ENCODE data around the gene SSH2. TPM values are rescaled to one million over a fixed set of nuclear protein-coding genes. Genes with fewer than 3 reads are reported as not detected.

Gene SSH2
- total RNA-seq, 1 donor from 2014 or later, result 39.2 TPM

DNA sequence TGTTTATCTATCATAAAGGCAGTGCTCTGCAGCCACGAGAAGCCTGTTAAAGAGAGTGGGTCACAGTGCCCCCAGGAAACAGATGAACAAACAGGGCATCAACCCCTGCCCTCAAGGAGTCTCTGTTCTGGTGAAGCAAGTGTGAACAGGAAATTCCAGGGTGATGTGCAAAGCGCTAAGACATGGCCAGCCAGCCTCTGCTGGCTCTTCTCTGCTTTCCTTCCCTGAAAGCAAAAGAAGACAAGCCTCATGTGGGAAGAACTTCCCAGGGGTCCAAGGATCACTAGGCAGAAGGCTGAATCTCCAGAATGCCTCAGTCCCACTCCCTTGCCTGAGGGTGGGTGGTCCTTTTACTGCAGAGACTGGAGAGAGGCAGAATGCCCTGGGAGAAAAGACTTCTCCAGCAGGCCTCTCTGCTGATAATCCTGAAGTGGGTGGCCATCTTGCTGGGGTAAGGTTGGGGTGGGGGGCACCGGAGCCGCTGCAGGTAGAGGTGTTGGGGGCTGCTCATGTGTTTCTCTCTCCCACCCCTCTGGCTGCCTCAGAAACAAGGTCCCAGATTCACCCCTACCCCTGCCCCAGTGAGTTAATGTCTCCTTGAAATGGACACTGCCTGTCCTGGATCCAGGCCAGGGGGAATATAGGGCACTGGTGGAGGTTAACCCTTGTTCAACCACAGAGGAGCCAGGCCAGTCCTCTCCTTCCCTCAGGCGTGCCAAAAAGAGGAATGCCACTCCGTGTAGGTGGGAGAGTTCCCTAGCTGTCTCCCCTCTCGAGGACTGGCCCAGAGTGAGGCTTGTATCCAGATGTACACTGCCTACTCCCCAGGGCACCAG lies 334.7 kb downstream of the SSH2 start:
- intact Hi-C loops (cut with micrococcal nuclease), result no loop called here
- Mint-ChIP-seq H3K4me3 (ENCODE audit: low read depth) (no peak overlapping the region), H3K4me1 (ENCODE audit: low read depth) (peaks cover 24% of the 10 kb centered on the region), H3K9me3 (no peaks in the 10 kb centered on the region), H3K36me3 (ENCODE audit: low read depth) (no peaks in the 10 kb centered on the region), H3K27me3 (ENCODE audit: low read depth) (no peaks in the 10 kb centered on the region), H3K27ac (no peak overlapping the region)
- no peak for DNase-seq (ENCODE audit: low spot score)

DNA sequence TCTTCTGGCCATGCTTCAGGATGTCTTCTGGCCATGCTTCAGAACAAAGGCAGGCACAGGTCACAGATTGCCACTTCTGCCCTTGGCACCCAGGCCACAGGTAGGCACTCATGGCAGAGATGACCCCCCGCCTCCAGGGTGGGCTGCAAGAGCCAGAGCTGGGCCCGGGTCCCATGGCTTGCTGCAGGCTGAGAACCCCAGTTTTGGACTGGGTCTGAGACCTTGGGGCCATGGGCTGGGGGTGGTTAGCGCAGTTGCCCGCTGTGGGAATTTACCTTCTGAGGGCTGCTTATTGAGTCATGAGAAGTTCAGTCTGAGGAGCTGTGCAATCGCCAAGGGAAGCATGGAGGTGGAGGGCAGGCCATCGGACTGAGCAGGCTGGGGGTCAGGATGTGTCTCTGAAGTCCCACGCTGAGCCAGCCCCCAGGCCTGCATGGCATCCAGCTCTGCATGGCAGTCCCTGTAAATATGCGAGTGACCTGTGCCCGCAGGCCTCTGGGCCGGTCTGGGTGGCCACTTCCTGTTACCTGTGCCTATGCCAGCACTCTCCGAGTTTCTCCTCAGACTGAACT lies 335.4 kb downstream of the SSH2 start:
- Mint-ChIP-seq H3K4me1 (ENCODE audit: low read depth) (peaks cover 26% of the 10 kb centered on the region), H3K4me3 (ENCODE audit: low read depth) (peak overlapping the region; percentile 75), H3K27me3 (ENCODE audit: low read depth) (no peaks in the 10 kb centered on the region), H3K36me3 (ENCODE audit: low read depth) (no peaks in the 10 kb centered on the region), H3K27ac (no peak overlapping the region), H3K9me3 (no peaks in the 10 kb centered on the region)
- intact Hi-C loops (cut with micrococcal nuclease), result no loop called here
- DNase-seq (ENCODE audit: low spot score), result no peak

DNA sequence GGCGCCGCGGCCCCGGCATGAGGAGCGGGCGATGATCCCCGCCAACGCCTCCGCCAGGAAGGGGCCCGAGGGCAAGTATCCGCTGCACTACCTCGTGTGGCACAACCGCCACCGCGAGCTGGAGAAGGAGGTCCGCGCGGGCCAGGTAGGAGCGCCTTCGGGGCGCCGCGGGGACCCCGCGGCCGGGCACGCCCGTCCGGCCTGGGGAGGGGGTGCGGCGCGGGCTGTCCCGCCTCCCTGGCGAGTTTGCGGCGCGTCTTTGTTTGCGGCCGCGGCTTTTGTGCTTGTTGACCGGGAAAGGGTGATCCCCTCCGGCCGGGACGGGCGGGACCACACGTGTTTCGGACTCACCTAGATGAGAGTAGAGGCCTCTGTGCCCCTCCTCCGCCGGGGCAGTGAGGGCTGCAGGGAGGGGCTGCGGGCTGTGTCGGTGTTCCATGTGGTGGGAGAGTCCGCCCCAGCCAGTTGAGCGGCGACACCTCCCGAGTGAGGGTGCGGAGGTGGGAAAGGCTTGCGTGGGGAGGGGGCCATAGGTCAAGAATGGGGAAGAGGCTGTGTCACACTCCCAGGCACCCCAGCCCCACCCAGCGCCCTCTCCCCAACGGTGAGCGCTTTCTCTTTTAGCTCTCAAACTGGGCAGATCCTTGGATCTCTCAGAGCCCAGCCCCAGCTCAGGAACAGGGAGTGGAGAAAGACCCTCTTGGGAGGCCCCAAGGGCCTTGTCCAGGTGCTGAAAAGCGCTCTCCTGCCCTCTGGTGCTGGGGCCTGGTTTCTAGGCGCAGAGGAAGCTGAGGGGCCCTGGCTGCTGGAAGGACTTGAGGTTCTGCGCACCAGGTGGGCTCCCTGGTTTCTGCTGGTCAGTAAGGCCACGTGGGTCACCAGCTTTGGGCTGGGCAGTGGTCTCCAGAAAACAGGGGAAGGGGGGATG lies 336.2 kb downstream of the SSH2 start:
- intact Hi-C loops (cut with micrococcal nuclease), result no loop called here
- no peaks in the 10 kb centered on the region for H3K36me3 Mint-ChIP-seq (ENCODE audit: low read depth)
- H3K9me3 Mint-ChIP-seq, result no peaks in the 10 kb centered on the region
- no peak for DNase-seq (ENCODE audit: low spot score)
- peaks cover 26% of the 10 kb centered on the region for H3K4me1 Mint-ChIP-seq (ENCODE audit: low read depth)
- no peaks in the 10 kb centered on the region for H3K27me3 Mint-ChIP-seq (ENCODE audit: low read depth)
- H3K4me3 Mint-ChIP-seq (ENCODE audit: low read depth), result peak overlapping the region; percentile 75
- H3K27ac Mint-ChIP-seq, result no peak overlapping the region

DNA sequence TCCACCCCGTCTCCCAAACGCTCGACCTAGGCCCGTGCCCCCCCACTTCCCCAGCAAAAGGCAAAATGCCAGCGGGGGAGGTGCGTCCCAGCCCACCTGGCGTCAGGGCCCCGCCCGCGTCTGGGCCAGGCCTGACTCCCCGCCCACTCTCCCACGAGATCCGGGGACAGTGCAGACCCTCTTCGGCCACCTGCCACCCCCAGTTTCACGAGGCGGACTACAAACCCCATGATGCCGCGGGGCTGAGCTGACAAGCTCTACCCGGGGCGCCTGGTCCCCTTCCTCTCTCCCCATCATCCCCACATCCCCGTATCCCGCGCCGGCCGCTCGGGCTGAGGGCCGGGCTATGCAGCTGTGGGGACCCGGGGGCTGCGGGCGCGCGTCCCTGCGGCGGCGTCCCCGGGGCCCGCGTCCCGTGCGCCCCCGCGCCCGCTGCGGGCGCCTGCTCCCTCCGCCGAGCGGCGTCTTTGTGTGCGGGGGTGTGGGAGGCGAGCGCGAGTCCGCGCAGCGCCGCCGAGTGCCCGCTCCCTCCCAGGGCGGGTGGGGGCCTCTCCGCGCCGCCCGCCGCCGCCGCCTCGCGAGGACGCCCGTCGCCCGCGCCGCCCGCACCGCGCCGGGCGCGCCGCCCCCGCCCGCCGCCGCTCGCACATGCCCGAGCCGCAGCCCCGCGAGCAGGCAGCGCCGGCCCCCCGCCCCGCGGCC lies 337.0 kb downstream of the SSH2 start, which contains the start of gene ANKRD13B:
ANKRD13B (plus strand) TSS at position 283 of the 702 bp plus-strand sequence. CDS start 490 bp downstream, outside the sequence.
- Mint-ChIP-seq H3K36me3 (ENCODE audit: low read depth) (no peaks in the 10 kb centered on the region), H3K27ac (no peak within 1 kb of the TSS), H3K4me1 (ENCODE audit: low read depth) (peaks cover 29% of the 10 kb centered on the region), H3K27me3 (ENCODE audit: low read depth) (no peaks in the 10 kb centered on the region), H3K4me3 (ENCODE audit: low read depth) (peak within 1 kb of the TSS; percentile 87), H3K9me3 (no peaks in the 10 kb centered on the region)
- intact Hi-C loops (cut with micrococcal nuclease), result no loop called here
- peak; percentile 25 for DNase-seq (ENCODE audit: low spot score)

DNA sequence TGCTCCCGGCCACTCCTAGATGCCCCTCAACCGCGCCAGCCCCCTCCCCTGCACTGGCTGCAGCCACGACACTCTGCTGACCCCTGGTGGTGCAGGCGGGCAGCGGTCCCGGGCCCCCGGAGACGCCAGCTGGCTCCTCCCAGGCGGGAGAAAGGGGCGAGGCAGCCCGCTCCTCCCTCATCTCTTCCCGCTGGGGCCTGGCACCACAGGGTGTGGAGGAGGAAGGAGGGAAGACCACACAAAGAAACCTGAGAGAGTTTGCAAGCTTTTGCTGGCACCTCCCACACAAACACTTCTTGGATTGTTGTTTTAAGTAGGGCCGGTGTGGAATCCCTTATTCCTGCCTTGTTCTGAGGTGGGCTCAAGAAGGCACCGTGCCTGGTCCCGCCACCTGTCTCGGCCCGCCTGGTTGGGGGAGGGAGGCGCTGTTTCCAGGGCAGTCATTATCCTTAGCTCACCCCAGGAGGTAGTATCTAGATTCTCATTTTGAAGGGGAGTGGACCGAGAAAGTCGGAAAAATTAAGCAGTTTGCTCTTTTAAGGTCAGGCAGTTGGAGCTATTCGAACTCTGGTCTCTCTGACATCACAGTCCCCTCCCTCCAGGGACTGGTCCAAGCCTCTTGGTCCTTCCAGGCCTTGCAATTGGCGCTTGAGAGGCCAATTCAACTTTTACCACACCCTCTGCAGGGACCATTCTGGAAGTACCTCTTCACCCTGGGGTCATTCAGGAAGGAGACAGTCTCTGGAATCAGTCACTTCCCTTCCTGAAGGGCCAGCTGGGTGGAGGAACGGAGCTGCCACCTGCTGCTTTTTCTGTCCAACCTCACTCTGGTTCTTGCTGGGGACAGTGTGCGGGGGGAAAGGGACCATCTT lies 338.1 kb downstream of the SSH2 start:
- intact Hi-C loops (cut with micrococcal nuclease), result loop anchor here (1.0 kb wide), 1 partner anchor 21 kb away; no protein-coding TSS in a partner anchor
- H3K9me3 Mint-ChIP-seq, result no peaks in the 10 kb centered on the region
- no peaks in the 10 kb centered on the region for H3K27me3 Mint-ChIP-seq (ENCODE audit: low read depth)
- peaks cover 37% of the 10 kb centered on the region for H3K4me1 Mint-ChIP-seq (ENCODE audit: low read depth)
- H3K27ac Mint-ChIP-seq, result peak overlapping the region; percentile 80
- H3K4me3 Mint-ChIP-seq (ENCODE audit: low read depth), result peak overlapping the region; percentile 87
- DNase-seq (ENCODE audit: low spot score), result peak; percentile 73
- H3K36me3 Mint-ChIP-seq (ENCODE audit: low read depth), result no peaks in the 10 kb centered on the region

DNA sequence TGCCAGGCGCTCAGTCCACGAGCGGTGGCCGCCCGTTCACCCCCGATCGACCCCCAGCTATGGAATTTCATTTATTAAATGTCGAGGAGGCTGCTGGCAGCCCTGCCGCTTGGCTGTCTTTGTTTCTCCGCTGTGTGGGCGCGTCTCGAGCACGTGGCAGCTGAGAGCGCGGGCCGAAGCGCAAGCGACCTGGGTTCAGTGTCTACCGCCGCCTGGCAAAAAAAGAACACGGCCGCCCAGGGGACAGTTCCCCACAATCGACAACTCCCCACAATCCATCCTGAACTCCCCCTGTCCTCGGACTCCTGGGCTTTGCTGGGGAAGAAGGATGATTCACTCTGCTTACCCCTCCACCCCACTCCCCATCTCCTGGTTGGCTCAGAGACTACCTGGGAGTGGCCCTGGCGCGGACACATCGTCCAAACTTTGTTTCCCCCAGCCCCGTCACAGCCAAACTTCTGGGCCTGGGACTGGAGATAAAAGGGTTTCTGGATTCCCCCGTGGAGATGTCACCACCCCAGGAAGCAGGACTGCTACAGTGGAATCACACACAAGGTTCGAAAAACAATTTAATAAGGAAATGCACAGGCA lies 338.8 kb downstream of the SSH2 start:
- intact Hi-C loops (cut with micrococcal nuclease), result loop anchor here (1.0 kb wide), 1 partner anchor 22 kb away; no protein-coding TSS in a partner anchor
- Mint-ChIP-seq H3K4me3 (ENCODE audit: low read depth) (peak overlapping the region; percentile 87), H3K27me3 (ENCODE audit: low read depth) (no peaks in the 10 kb centered on the region), H3K36me3 (ENCODE audit: low read depth) (no peaks in the 10 kb centered on the region), H3K27ac (peak overlapping the region; percentile 80), H3K4me1 (ENCODE audit: low read depth) (peaks cover 41% of the 10 kb centered on the region), H3K9me3 (no peaks in the 10 kb centered on the region)
- DNase-seq (ENCODE audit: low spot score), result no peak

DNA sequence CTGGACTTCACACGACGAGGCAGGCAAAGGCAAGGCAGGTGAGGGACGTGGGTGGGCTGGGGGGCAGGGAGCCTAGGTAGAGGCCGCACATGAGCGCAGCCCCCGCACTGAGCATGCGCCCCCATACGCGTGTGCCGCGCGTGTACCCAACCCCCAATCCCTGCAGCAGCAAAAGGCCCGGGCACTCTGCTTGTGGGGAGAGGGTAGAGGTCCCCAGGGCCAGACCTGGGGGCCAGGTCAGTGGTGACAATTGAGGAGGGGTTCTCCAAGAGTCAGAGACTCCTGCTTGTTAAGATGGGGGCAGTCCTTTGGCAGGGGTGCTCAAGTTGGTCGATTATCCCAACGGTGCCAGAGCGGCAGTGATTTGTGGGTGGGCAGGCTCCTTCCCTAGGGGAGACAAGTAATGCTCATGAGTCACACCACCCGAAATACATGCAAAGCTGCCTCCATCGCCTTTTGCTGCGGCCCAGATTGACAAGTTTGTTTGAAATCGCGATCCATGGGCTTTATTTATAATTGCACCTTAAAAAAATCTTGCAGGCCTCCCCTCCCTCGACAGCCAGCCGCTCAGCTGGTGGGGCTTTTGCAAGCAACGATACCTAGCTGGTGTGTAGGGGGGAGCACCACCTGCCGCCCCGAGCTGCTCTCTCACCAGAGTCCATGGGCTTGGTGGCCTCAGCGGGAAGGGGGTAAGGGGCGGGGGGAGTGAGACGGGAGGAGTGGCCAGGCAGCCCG lies 339.4 kb downstream of the SSH2 start:
- Mint-ChIP-seq H3K4me1 (ENCODE audit: low read depth) (peaks cover 46% of the 10 kb centered on the region), H3K4me3 (ENCODE audit: low read depth) (peak overlapping the region; percentile 87), H3K27me3 (ENCODE audit: low read depth) (no peaks in the 10 kb centered on the region), H3K27ac (peak overlapping the region; percentile 93), H3K36me3 (ENCODE audit: low read depth) (no peaks in the 10 kb centered on the region), H3K9me3 (no peaks in the 10 kb centered on the region)
- no peak for DNase-seq (ENCODE audit: low spot score)
- intact Hi-C loops (cut with micrococcal nuclease), result loop anchor here (1.0 kb wide), 1 partner anchor 23 kb away; no protein-coding TSS in a partner anchor

DNA sequence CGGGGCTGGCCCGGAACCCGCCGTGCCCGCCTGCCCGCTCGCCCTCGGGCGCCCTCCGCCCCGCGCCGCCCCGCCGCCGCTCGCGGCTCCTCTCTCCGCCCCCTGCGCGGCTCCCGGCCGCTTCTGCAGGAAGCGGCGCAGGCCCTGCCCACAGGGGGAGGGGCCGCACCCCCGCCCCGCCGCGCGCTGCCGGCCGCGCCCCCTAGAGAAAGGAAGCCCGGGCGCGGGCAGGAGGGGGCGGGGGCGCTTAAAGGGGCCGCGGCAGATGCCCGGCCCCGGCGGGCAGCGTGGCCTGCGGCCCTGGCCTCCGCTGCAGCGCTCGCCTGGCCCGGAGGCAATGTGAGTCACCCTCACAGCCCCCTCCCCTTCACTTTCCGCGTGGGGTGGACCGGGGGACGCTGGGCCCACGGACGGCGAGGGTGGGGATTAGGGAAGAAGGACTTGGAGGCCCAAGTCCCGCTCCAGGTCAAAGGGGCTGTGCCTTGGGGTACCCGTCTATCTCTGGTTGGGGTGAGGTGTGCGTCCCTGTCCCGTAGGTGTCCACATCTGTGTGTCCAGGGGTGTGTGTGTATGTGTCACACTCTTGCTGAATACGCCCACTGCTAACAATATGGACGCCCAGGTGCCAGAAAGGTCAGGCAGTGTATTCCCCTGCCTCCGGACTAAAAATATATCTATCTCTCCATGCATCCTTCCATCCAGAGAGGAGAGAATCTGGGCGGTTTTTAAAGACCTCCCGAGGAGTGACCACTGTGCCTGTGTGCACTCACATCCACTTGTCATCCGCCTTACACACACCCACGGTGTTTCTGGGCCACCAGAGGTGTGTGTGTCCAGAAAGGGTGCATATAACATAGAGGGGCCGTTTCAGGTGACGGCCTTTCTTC lies 340.3 kb downstream of the SSH2 start, which contains the start of gene GIT1:
GIT1 (minus strand) TSS at position 125 of the 887 bp plus-strand sequence. CDS start 270 bp downstream, outside the sequence.
- no peaks in the 10 kb centered on the region for H3K9me3 Mint-ChIP-seq
- H3K4me3 Mint-ChIP-seq (ENCODE audit: low read depth), result peak within 1 kb of the TSS; percentile 87
- peaks cover 52% of the 10 kb centered on the region for H3K4me1 Mint-ChIP-seq (ENCODE audit: low read depth)
- DNase-seq (ENCODE audit: low spot score), result peak; percentile 81
- no peaks in the 10 kb centered on the region for H3K27me3 Mint-ChIP-seq (ENCODE audit: low read depth)
- peak within 1 kb of the TSS; percentile 93 for H3K27ac Mint-ChIP-seq
- intact Hi-C loops (cut with micrococcal nuclease), result loop anchor here (1.0 to 10.0 kb wide), 4 partner anchors 9 to 865 kb away; partner anchors contain the start of genes NEK8, TLCD1 and TP53I13
- no peaks in the 10 kb centered on the region for H3K36me3 Mint-ChIP-seq (ENCODE audit: low read depth)

DNA sequence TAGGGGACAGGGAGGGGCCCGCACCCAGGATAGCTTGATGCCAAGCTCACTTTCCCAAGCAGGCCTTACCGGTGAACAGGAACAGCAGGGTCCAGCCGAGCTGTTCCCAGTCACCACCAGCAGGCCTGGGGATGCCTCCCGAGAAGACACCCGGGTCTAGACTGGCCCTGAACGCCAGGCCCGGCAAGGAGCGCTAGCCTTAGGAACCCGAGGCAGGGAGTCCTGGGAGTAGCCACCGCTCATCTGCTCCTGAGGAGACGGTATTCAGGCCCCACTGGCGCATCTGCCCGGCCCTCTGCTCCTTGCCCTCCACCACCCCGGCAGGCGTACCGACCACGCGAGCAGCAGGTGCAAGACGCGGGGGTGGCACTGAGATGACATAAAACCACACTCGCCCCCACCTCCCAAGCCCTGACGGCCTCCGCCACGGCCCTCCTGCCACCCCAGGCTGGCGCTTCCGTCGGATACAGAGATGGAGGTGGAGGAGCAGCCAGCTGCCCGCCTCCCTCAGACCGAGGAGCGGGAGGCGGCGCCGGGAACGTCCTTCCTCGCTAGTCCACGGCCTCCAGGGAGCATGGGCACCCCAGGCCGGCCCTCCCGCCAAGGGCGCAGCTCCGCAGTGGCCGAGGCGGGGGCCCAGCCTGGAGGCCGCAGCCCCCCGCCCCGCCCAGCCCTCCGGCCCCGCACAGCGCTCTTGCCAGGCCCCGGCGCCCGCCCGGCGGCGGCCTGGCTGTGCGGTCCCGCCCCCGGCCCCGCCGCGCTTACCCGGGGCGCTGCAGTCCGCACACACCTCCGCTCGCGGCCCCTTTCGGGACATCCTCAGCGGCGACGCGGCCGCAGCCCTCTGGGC lies 341.2 kb downstream of the SSH2 start:
- intact Hi-C loops (cut with micrococcal nuclease), result loop anchor here (1.0 to 10.0 kb wide), 4 partner anchors 8 to 864 kb away; partner anchors contain the start of genes NEK8, TLCD1 and TP53I13
- Mint-ChIP-seq H3K36me3 (ENCODE audit: low read depth) (peaks cover 2% of the 10 kb centered on the region), H3K27me3 (ENCODE audit: low read depth) (no peaks in the 10 kb centered on the region), H3K4me1 (ENCODE audit: low read depth) (peaks cover 56% of the 10 kb centered on the region), H3K9me3 (no peaks in the 10 kb centered on the region), H3K4me3 (ENCODE audit: low read depth) (peak overlapping the region; percentile 86), H3K27ac (peak overlapping the region; percentile 69)
- peak; percentile 31 for DNase-seq (ENCODE audit: low spot score)

Data from activated T-helper 2 cell treated with anti-CD3 and anti-CD28 coated beads, Interferon-gamma antibody, Interleukin-2, Interleukin-4, amounts not matched to agents 10 μg/mL and 5 μg/mL and 100 μg/mL, durations not matched to agents 14 hours and 24 hours and 36 hours (primary cell).